SK-N-SH treated with all-trans-retinoic acid at 6 μM for 48 hours (cell line): ENCODE results near the gene CDH22.

Source experiments
- ATAC-seq: fragments of 200-7000 bp; cut with Tn5 transposase; 3 replicates; pipeline ENCODE4 v1.9.1; 2020; ENCODE audit warnings: mild to moderate bottlenecking, moderate library complexity
- ARNTL ChIP-seq: fragments of 450-650 bp; formaldehyde crosslinking; IDR thresholded peaks from 2 replicates; pipeline ENCODE4 v1.5.0; 2020; ENCODE audit warnings: low read depth, mild to moderate bottlenecking, moderate library complexity, borderline replicate concordance
- BACH2 ChIP-seq: fragments of 250-450 bp; sonication (Bioruptor Pico); IDR thresholded peaks from 2 replicates; pipeline ENCODE4 v1.9.0; 2021; ENCODE audit warnings: mild to moderate bottlenecking, borderline replicate concordance
- CSDC2 ChIP-seq: fragments of 250-450 bp; sonication (Bioruptor Pico); IDR thresholded peaks from 2 replicates; pipeline ENCODE4 v1.5.0; 2020; ENCODE audit warnings: mild to moderate bottlenecking, moderate library complexity
- ESRRG ChIP-seq: fragments of 250-450 bp; sonication (Bioruptor Pico); IDR thresholded peaks from 2 replicates; pipeline ENCODE4 v1.6.1; 2021; ENCODE audit warnings: mild to moderate bottlenecking
- ISL1 ChIP-seq: fragments of 250-450 bp; sonication (Bioruptor Pico); IDR thresholded peaks from 2 replicates; pipeline ENCODE4 v2.1.2; 2022; ENCODE audit warnings: mild to moderate bottlenecking, moderate library complexity
- OSR1 ChIP-seq: fragments of 250-450 bp; sonication (Bioruptor Pico); IDR thresholded peaks from 2 replicates; pipeline ENCODE4 v1.8.0; 2022; ENCODE audit warnings: moderate library complexity, mild to moderate bottlenecking, inconsistent platforms
- PPARA ChIP-seq: fragments of 250-450 bp; sonication (Bioruptor Pico); IDR thresholded peaks from 2 replicates; pipeline ENCODE4 v1.5.0; 2020; ENCODE audit warnings: mild to moderate bottlenecking, borderline replicate concordance
- RARB ChIP-seq: fragments of 250-450 bp; sonication (Bioruptor Pico); IDR thresholded peaks from 2 replicates; pipeline ENCODE4 v1.8.0; 2021; ENCODE audit warnings: mild to moderate bottlenecking, moderate library complexity
- SNAI2 ChIP-seq: fragments of 250-450 bp; sonication (Bioruptor Pico); IDR thresholded peaks from 2 replicates; pipeline ENCODE4 v1.5.0; 2020; ENCODE audit warnings: mild to moderate bottlenecking, moderate library complexity
- TCF4 ChIP-seq: fragments of 250-450 bp; sonication (Bioruptor Pico); IDR thresholded peaks from 2 replicates; pipeline ENCODE4 v1.8.0; 2021; ENCODE audit warnings: mild to moderate bottlenecking, moderate library complexity, borderline replicate concordance
- TOX ChIP-seq: fragments of 250-450 bp; sonication (Bioruptor Pico); IDR thresholded peaks from 2 replicates; pipeline ENCODE4 v1.8.0; 2021; ENCODE audit warnings: mild to moderate bottlenecking, moderate library complexity, borderline replicate concordance
- ZC3H10 ChIP-seq: fragments of 250-450 bp; sonication (Bioruptor Pico); IDR thresholded peaks from 2 replicates; pipeline ENCODE4 v1.5.1; 2021; ENCODE audit warnings: mild to moderate bottlenecking, moderate library complexity
- ZFP3 ChIP-seq: fragments of 250-450 bp; sonication (Bioruptor Pico); IDR thresholded peaks from 2 replicates; pipeline ENCODE4 v1.5.0; 2020; ENCODE audit warnings: mild to moderate bottlenecking, moderate library complexity
- ZFP30 ChIP-seq: fragments of 450-650 bp; formaldehyde crosslinking; IDR thresholded peaks from 2 replicates; pipeline ENCODE4 v1.5.0; 2022; ENCODE audit warnings: mild to moderate bottlenecking, moderate library complexity
- ZNF565 ChIP-seq: fragments of 450-650 bp; formaldehyde crosslinking; conservative IDR thresholded peaks from 2 replicates; pipeline ENCODE4 v1.5.0; 2020; ENCODE audit warnings: low read depth, mild to moderate bottlenecking, moderate library complexity
- ZNF70 ChIP-seq: fragments of 450-650 bp; formaldehyde crosslinking; IDR thresholded peaks from 2 replicates; pipeline ENCODE4 v1.5.0; 2020; ENCODE audit warnings: mild to moderate bottlenecking, moderate library complexity
- ZNF8 ChIP-seq: fragments of 450-650 bp; formaldehyde crosslinking; IDR thresholded peaks from 2 replicates; pipeline ENCODE4 v1.5.0; 2020; ENCODE audit warnings: mild to moderate bottlenecking, moderate library complexity
- TF ChIP-seq, protein P1 (sequence below): fragments of 250-450 bp; sonication (Bioruptor Pico); IDR thresholded peaks from 2 replicates; pipeline ENCODE4 v1.8.0; 2021; ENCODE audit warnings: low read depth, mild to moderate bottlenecking, moderate library complexity, borderline replicate concordance
- TF ChIP-seq, protein P2 (sequence below): fragments of 250-450 bp; sonication (Bioruptor Pico); IDR thresholded peaks from 2 replicates; pipeline ENCODE4 v1.5.0; 2020; ENCODE audit warnings: mild to moderate bottlenecking, moderate library complexity
- TF ChIP-seq, protein P3 (sequence below): fragments of 250-450 bp; sonication (Bioruptor Pico); IDR thresholded peaks from 2 replicates; pipeline ENCODE4 v1.8.0; 2020; ENCODE audit warnings: mild to moderate bottlenecking, moderate library complexity, borderline replicate concordance
- TF ChIP-seq, protein P4 (sequence below): fragments of 250-450 bp; sonication (Bioruptor Pico); IDR thresholded peaks from 2 replicates; pipeline ENCODE4 v1.5.1; 2020; ENCODE audit warnings: low read depth, mild to moderate bottlenecking, moderate library complexity
- TF ChIP-seq, protein P5 (sequence below): fragments of 250-450 bp; sonication (Bioruptor Pico); IDR thresholded peaks from 2 replicates; pipeline ENCODE4 v1.5.1; 2021; ENCODE audit warnings: mild to moderate bottlenecking, moderate library complexity

The CDH22 gene

DNA sequence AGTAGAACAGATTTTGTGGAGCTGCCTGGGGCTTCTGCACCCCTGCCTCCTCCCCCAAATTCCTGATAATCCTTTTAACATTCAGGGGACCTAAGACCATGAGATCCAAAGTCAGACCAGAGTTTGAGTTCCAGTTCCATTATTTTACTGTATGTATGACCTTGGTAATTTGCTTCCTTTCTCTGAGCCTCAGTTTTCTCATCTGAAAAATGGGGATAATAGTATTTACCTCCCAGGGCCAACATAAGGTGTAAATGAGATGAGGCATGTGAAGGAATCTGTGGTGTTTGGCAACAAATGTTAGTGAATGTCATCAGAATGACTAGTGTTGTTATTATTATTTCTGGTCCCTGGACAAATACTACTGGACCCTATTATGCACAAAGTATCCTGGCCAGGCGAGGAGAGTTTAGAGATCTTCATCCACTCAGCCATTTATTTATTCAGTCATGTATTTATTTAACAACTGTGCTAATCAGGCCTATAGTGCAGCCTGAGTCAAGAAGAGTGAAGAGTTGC lies 47.3 kb downstream of the CDH22 start:
- TF ChIP-seq ZNF8 (CRISPR knock-in tag) (no peak), ZC3H10 (CRISPR knock-in tag) (no peak), SNAI2 (CRISPR knock-in tag) (no peak), CSDC2 (no peak), ZNF565 (no peak), ISL1 (CRISPR knock-in tag) (no peak), TCF4 (CRISPR knock-in tag) (no peak), ZFP3 (no peak), PPARA (CRISPR knock-in tag) (no peak)
- TF ChIP-seq, protein P1, sequence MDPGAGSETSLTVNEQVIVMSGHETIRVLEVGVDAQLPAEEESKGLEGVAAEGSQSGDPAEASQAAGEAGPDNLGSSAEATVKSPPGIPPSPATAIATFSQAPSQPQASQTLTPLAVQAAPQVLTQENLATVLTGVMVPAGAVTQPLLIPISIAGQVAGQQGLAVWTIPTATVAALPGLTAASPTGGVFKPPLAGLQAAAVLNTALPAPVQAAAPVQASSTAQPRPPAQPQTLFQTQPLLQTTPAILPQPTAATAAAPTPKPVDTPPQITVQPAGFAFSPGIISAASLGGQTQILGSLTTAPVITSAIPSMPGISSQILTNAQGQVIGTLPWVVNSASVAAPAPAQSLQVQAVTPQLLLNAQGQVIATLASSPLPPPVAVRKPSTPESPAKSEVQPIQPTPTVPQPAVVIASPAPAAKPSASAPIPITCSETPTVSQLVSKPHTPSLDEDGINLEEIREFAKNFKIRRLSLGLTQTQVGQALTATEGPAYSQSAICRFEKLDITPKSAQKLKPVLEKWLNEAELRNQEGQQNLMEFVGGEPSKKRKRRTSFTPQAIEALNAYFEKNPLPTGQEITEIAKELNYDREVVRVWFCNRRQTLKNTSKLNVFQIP (CRISPR knock-in tag) = no peak
- no peak for ATAC-seq

DNA sequence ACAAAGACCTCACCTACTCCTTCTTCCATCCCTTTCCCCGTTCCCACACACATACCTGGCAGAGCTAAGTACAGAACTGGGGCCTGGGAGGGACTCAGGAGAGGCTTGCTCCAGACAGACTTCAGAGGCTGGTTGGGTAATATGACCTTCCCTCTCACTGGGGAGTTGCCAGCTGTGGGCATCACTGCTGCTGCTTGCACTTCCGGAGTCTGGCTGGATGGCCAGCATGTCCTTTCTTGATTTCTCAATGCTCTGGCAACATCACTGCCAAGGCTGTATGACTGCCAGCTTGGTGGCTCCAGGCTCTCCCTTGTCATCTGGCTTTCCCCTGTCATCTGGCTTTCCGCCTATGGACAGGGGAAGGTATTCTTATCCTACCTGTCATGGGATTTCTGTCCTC lies 47.8 kb downstream of the CDH22 start:
- no peak for ATAC-seq
- TF ChIP-seq ISL1 (CRISPR knock-in tag) (no peak), BACH2 (CRISPR knock-in tag) (no peak), ESRRG (CRISPR knock-in tag) (no peak), TOX (CRISPR knock-in tag) (no peak), PPARA (CRISPR knock-in tag) (no peak), ZFP3 (no peak), ARNTL (CRISPR knock-in tag) (no peak), CSDC2 (no peak)
- TF ChIP-seq, protein P2, sequence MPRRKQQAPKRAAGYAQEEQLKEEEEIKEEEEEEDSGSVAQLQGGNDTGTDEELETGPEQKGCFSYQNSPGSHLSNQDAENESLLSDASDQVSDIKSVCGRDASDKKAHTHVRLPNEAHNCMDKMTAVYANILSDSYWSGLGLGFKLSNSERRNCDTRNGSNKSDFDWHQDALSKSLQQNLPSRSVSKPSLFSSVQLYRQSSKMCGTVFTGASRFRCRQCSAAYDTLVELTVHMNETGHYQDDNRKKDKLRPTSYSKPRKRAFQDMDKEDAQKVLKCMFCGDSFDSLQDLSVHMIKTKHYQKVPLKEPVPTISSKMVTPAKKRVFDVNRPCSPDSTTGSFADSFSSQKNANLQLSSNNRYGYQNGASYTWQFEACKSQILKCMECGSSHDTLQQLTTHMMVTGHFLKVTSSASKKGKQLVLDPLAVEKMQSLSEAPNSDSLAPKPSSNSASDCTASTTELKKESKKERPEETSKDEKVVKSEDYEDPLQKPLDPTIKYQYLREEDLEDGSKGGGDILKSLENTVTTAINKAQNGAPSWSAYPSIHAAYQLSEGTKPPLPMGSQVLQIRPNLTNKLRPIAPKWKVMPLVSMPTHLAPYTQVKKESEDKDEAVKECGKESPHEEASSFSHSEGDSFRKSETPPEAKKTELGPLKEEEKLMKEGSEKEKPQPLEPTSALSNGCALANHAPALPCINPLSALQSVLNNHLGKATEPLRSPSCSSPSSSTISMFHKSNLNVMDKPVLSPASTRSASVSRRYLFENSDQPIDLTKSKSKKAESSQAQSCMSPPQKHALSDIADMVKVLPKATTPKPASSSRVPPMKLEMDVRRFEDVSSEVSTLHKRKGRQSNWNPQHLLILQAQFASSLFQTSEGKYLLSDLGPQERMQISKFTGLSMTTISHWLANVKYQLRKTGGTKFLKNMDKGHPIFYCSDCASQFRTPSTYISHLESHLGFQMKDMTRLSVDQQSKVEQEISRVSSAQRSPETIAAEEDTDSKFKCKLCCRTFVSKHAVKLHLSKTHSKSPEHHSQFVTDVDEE (CRISPR knock-in tag) = no peak

DNA sequence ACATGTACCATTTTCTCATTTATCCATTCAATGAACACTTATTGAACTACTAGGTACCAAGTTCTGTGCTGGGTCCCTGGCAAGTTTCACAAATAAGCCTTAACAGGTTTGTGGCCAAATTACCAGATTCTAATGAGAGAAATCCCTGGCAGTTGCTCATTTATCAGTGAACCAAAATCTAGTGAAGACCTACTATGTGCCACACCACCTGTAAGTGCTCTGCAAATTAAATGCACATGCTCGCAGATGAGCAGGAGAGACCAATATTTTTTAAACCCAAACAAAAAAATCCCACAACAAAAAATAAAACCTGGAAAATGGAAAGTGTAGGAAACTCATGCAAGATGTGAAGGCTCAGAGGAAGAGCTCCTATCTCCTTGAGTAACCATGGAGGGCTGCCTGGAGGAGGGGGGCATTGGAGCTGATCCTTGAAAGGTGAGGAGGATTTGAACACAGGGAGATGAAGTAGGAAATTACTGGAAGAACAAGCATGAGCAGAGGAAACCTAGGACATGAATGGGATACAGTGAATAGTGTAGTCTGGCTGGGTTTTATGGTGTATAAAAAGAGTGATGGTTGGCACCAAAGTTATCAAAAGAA lies 48.9 kb downstream of the CDH22 start:
- ATAC-seq = no peak
- TF ChIP-seq ZNF8 (CRISPR knock-in tag) (no peak), ARNTL (CRISPR knock-in tag) (no peak), ZNF70 (CRISPR knock-in tag) (no peak), ESRRG (CRISPR knock-in tag) (no peak), SNAI2 (CRISPR knock-in tag) (no peak), PPARA (CRISPR knock-in tag) (no peak), TOX (CRISPR knock-in tag) (no peak), ZNF565 (no peak), ZFP30 (CRISPR knock-in tag) (no peak), RARB (CRISPR knock-in tag) (no peak), OSR1 (CRISPR knock-in tag) (no peak), ZFP3 (no peak), ZC3H10 (CRISPR knock-in tag) (no peak)
- TF ChIP-seq, protein P1 (CRISPR knock-in tag) = no peak
- TF ChIP-seq, protein P2 (CRISPR knock-in tag) = no peak
- TF ChIP-seq, protein P3, sequence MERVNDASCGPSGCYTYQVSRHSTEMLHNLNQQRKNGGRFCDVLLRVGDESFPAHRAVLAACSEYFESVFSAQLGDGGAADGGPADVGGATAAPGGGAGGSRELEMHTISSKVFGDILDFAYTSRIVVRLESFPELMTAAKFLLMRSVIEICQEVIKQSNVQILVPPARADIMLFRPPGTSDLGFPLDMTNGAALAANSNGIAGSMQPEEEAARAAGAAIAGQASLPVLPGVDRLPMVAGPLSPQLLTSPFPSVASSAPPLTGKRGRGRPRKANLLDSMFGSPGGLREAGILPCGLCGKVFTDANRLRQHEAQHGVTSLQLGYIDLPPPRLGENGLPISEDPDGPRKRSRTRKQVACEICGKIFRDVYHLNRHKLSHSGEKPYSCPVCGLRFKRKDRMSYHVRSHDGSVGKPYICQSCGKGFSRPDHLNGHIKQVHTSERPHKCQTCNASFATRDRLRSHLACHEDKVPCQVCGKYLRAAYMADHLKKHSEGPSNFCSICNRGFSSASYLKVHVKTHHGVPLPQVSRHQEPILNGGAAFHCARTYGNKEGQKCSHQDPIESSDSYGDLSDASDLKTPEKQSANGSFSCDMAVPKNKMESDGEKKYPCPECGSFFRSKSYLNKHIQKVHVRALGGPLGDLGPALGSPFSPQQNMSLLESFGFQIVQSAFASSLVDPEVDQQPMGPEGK (CRISPR knock-in tag) = no peak
- TF ChIP-seq, protein P4, sequence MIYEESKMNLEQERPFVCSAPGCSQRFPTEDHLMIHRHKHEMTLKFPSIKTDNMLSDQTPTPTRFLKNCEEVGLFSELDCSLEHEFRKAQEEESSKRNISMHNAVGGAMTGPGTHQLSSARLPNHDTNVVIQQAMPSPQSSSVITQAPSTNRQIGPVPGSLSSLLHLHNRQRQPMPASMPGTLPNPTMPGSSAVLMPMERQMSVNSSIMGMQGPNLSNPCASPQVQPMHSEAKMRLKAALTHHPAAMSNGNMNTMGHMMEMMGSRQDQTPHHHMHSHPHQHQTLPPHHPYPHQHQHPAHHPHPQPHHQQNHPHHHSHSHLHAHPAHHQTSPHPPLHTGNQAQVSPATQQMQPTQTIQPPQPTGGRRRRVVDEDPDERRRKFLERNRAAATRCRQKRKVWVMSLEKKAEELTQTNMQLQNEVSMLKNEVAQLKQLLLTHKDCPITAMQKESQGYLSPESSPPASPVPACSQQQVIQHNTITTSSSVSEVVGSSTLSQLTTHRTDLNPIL (CRISPR knock-in tag) = no peak
- TF ChIP-seq, protein P5, sequence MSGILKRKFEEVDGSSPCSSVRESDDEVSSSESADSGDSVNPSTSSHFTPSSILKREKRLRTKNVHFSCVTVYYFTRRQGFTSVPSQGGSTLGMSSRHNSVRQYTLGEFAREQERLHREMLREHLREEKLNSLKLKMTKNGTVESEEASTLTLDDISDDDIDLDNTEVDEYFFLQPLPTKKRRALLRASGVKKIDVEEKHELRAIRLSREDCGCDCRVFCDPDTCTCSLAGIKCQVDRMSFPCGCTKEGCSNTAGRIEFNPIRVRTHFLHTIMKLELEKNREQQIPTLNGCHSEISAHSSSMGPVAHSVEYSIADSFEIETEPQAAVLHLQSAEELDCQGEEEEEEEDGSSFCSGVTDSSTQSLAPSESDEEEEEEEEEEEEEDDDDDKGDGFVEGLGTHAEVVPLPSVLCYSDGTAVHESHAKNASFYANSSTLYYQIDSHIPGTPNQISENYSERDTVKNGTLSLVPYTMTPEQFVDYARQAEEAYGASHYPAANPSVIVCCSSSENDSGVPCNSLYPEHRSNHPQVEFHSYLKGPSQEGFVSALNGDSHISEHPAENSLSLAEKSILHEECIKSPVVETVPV (CRISPR knock-in tag) = no peak
